ENCODE measurements around the gene PDE6D. TPM values are rescaled to one million over a fixed set of nuclear protein-coding genes. Genes with fewer than 3 reads are reported as not detected.

Gene PDE6D
- total and polyA plus RNA-seq, 2 of the 13 experiments (the other 11 are each of a cell fraction or from before 2014, with no cell fraction given): 14.1 to 23.2 TPM

DNA sequence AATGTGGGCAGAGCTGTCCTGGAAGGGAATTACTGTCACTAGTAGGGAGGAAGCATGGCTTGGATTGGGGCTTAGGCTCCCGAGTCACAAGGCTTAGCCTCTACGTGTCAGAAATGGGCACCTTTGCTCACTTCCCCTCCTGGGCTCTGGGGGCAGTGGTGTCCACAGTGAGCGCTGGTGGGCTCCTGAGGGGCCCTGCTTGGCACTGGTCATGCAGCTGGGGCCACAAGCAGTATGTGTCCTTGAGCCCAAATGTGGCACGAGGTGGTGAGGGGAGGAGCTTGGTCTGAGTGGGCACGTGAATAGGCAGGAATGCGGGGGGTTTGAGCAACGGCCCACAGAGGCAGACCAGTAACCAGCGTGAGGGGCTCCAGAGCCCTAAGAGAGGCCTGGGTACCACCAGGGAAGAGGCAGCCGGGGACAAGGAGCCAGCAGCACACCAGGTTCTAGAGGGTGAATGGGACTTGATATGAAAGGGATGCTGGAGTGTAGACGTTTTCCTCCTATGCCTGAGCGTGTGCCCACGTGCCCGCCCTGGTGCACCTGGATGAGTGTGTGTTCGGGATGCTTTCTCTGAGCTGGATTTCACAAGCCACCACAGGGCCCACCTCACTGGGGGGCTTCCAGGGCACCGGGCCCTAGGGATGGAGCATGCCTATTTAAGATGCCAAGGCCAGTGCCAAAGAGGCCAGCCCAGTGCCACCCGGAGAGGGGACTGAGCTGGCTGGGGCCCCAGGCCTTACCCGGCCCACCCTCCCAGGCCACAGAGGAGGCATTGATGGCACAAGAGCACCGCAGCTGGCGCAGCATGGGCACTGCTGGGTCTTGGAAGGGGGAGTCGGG is 95.5 kb downstream of the PDE6D start (continued):
- TF ChIP-seq STAT6 (CRISPR knock-in tag; IDR thresholded peaks at IDR 0.05; ENCODE audit: borderline replicate concordance) (no peak), ZBTB34 (CRISPR knock-in tag; IDR thresholded peaks at IDR 0.05) (no peak), ZNF567 (CRISPR knock-in tag; IDR thresholded peaks at IDR 0.05; ENCODE audit: borderline replicate concordance) (no peak), EEA1 (CRISPR knock-in tag; IDR thresholded peaks at IDR 0.05; ENCODE audit: borderline replicate concordance) (no peak)
- TF ChIP-seq, protein P1, sequence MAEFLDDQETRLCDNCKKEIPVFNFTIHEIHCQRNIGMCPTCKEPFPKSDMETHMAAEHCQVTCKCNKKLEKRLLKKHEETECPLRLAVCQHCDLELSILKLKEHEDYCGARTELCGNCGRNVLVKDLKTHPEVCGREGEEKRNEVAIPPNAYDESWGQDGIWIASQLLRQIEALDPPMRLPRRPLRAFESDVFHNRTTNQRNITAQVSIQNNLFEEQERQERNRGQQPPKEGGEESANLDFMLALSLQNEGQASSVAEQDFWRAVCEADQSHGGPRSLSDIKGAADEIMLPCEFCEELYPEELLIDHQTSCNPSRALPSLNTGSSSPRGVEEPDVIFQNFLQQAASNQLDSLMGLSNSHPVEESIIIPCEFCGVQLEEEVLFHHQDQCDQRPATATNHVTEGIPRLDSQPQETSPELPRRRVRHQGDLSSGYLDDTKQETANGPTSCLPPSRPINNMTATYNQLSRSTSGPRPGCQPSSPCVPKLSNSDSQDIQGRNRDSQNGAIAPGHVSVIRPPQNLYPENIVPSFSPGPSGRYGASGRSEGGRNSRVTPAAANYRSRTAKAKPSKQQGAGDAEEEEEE (CRISPR knock-in tag; IDR thresholded peaks at IDR 0.05; ENCODE audit: borderline replicate concordance): no peak
- TF ChIP-seq, protein P2, sequence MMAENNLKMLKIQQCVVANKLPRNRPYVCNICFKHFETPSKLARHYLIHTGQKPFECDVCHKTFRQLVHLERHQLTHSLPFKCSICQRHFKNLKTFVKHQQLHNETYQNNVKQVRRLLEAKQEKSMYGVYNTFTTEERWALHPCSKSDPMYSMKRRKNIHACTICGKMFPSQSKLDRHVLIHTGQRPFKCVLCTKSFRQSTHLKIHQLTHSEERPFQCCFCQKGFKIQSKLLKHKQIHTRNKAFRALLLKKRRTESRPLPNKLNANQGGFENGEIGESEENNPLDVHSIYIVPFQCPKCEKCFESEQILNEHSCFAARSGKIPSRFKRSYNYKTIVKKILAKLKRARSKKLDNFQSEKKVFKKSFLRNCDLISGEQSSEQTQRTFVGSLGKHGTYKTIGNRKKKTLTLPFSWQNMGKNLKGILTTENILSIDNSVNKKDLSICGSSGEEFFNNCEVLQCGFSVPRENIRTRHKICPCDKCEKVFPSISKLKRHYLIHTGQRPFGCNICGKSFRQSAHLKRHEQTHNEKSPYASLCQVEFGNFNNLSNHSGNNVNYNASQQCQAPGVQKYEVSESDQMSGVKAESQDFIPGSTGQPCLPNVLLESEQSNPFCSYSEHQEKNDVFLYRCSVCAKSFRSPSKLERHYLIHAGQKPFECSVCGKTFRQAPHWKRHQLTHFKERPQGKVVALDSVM (CRISPR knock-in tag; IDR thresholded peaks at IDR 0.05): no peak
